ENCODE results near the gene CERS6. TPM values are rescaled to one million over a fixed set of nuclear protein-coding genes. Genes with fewer than 3 reads are reported as not detected.

Gene CERS6
- polyA plus RNA-seq, 3 donors, result 7.6 to 17.7 (median 15.6) TPM

GRCh38 chr2:168603439-168603961 is 147.4 kb downstream of the CERS6 start:
- no peak overlapping the region for H3K27ac ChIP-seq (ENCODE audit: low read depth in 1 of 2, low read length in 2 of 2)
- Mint-ChIP-seq H3K27me3 (ENCODE audit: low read depth in 3 of 3) (no peaks in the 10 kb centered on the region), H3K4me3 (no peak overlapping the region), H3K36me3 (peaks cover 14 to 18% of the 10 kb centered on the region in 2 donors), H3K9me3 (peaks cover 9 to 25% (median 16%) of the 10 kb centered on the region in 7 donors), H3K4me1 (peaks cover 32% of the 10 kb centered on the region), H3K27ac (no peak overlapping the region)
- no peak overlapping the region for H3K4me2 ChIP-seq (replicated peaks; ENCODE audit: extremely low read depth, low read length, poor library complexity, severe bottlenecking)
- H3K9ac ChIP-seq (ENCODE audit: insufficient read depth, low read length, poor library complexity, severe bottlenecking), result no peak overlapping the region
- no peaks in the 10 kb centered on the region for H3K27me3 ChIP-seq (ENCODE audit: control insufficient read depth in 2 of 2, insufficient read depth in 2 of 2, low read length in 2 of 2)
- H3K4me1 ChIP-seq (ENCODE audit: control insufficient read depth in 1 of 2, insufficient read depth in 2 of 2, low read length in 2 of 2), result peaks cover 0 to 6% of the 10 kb centered on the region in 2 donors
- DNase-seq, result no peak
- H2AFZ ChIP-seq (ENCODE audit: insufficient read depth, low read depth, low read length, poor library complexity, severe bottlenecking), result no peak overlapping the region
- 100% methylated on average over 2 of the region's 4 CpGs for WGBS (ENCODE audit: insufficient coverage)
- intact Hi-C loops (cut with micrococcal nuclease), result no loop called here
- no peak overlapping the region for H3K4me3 ChIP-seq (replicated peaks in 1 of 3; ENCODE audit: low read depth in 2 of 3, low read length in 3 of 3)
- H3K36me3 ChIP-seq (replicated peaks in 1 of 2; ENCODE audit: control insufficient read depth in 1 of 2, insufficient read depth in 2 of 2, low read length in 2 of 2), result peaks cover 0 to 18% of the 10 kb centered on the region in 2 donors
- peaks cover 23% of the 10 kb centered on the region for H4K20me1 ChIP-seq (ENCODE audit: insufficient read depth, low read length)
- peaks cover 15 to 17% of the 10 kb centered on the region in 2 donors for H3K9me3 ChIP-seq (replicated peaks in 1 of 2; ENCODE audit: control insufficient read depth in 1 of 2, insufficient read depth in 1 of 2, low read length in 2 of 2)
- H3K79me2 ChIP-seq (ENCODE audit: insufficient read depth, low read length), result peaks cover 75% of the 10 kb centered on the region
- TF ChIP-seq CTCF (IDR thresholded peaks at IDR 0.05), result no peak

GRCh38 chr2:168604252-168604651 is 148.2 kb downstream of the CERS6 start:
- H3K79me2 ChIP-seq (ENCODE audit: insufficient read depth, low read length), result peaks cover 76% of the 10 kb centered on the region
- no peak for DNase-seq
- H3K36me3 Mint-ChIP-seq, result peaks cover 14 to 18% of the 10 kb centered on the region in 2 donors
- peaks cover 0 to 6% of the 10 kb centered on the region in 2 donors for H3K4me1 ChIP-seq (ENCODE audit: control insufficient read depth in 1 of 2, insufficient read depth in 2 of 2, low read length in 2 of 2)
- H3K27me3 ChIP-seq (ENCODE audit: control insufficient read depth in 2 of 2, insufficient read depth in 2 of 2, low read length in 2 of 2), result no peaks in the 10 kb centered on the region
- H3K4me1 Mint-ChIP-seq, result peaks cover 38% of the 10 kb centered on the region
- H3K27ac ChIP-seq (ENCODE audit: low read depth in 1 of 2, low read length in 2 of 2), result no peak overlapping the region
- peaks cover 9 to 25% (median 16%) of the 10 kb centered on the region in 7 donors for H3K9me3 Mint-ChIP-seq
- H3K9me3 ChIP-seq (replicated peaks in 1 of 2; ENCODE audit: control insufficient read depth in 1 of 2, insufficient read depth in 1 of 2, low read length in 2 of 2), result peaks cover 15 to 17% of the 10 kb centered on the region in 2 donors
- H3K4me3 Mint-ChIP-seq, result no peak overlapping the region
- peak overlapping the region in 1 of 7 donors; percentile 60 for H3K27ac Mint-ChIP-seq
- H3K4me2 ChIP-seq (replicated peaks; ENCODE audit: extremely low read depth, low read length, poor library complexity, severe bottlenecking), result no peak overlapping the region
- TF ChIP-seq CTCF (IDR thresholded peaks at IDR 0.05), result no peak
- H2AFZ ChIP-seq (ENCODE audit: insufficient read depth, low read depth, low read length, poor library complexity, severe bottlenecking), result no peak overlapping the region
- no peaks in the 10 kb centered on the region for H3K27me3 Mint-ChIP-seq (ENCODE audit: low read depth in 3 of 3)
- intact Hi-C loops (cut with micrococcal nuclease), result no loop called here
- peaks cover 0 to 18% of the 10 kb centered on the region in 2 donors for H3K36me3 ChIP-seq (replicated peaks in 1 of 2; ENCODE audit: control insufficient read depth in 1 of 2, insufficient read depth in 2 of 2, low read length in 2 of 2)
- no peak overlapping the region for H3K4me3 ChIP-seq (replicated peaks in 1 of 3; ENCODE audit: low read depth in 2 of 3, low read length in 3 of 3)
- WGBS (ENCODE audit: insufficient coverage), result 44% methylated on average over 1 of the region's 2 CpGs
- no peak overlapping the region for H3K9ac ChIP-seq (ENCODE audit: insufficient read depth, low read length, poor library complexity, severe bottlenecking)
- H4K20me1 ChIP-seq (ENCODE audit: insufficient read depth, low read length), result peaks cover 26% of the 10 kb centered on the region
